Glomerular visceral epithelial cell (primary cell): ENCODE data around the gene FOS.

Source experiments
- DNase-seq: peaks from one replicate; pipeline ENCODE4 v3.0.0-alpha.2; 2016; ENCODE audit errors: extremely low spot score

The FOS gene

DNA sequence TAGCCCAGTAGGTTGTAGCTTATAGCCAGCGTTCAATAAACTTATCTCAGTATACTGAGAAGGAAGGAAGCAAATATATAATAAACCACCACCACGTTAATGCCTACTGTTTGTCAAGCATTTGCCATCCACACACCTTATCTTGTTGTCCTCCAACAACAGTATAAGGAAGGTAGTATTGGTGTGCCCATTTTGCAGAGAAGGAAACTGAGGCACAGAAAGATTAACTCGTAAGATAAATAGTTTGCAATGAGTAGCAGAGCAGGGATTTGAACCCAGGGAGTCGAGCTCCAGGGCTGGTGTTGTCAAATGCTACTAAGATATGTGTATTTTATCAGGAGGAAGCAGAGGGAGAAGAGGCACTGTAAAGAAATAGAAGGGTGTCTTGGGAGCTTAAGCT lies 27.8 kb upstream of the FOS start:
- no peak for DNase-seq

DNA sequence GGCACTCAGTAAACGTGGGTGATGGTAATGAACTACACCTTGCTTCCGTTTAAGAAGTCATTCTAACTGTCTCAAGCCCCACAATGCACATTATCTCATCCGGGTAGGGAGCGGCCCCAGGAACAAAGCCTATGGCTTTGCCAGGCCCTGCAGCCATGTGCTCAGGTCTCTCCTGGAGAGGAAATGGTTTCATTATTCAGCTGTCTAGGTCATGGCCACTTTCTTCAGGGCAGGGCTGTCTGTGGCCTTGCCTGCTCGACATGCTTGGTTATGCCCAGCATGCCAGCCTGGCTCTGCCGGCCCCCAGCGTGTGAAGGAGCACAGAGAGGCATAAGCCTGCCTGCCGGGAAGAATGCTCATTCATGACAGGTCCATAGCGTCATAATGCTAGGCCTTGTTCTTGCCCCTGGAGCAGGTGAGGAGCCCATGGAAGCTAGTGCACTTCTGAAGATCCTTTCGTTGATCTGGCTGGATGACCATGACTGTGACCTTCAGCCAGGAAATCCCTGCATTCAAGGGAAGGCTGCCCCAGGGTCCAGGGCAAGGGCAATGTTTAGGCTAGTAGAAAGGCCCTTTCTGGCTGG lies 26.3 kb upstream of the FOS start:
- DNase-seq = no peak

DNA sequence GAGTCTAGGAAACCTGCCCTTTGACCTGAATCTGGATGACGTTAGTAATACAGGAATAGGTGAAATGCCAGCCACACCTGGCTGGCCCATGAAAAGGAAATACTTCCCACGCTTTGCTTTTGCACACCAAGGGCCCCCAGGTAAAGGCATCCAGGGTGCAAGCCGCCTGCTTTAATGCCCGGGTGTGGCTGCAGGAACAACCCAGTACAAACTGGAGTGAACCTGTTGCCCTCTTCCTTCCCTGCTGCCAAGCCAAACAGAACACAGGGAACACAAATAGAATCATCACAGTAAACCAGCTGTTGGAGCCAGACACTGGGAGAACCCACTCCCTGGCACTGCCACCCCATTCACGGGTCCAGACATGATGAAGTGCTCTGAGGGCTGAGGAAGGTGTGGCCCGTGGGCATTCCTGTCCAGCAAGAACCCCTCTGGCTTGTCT lies 24.2 kb upstream of the FOS start:
- no peak for DNase-seq

DNA sequence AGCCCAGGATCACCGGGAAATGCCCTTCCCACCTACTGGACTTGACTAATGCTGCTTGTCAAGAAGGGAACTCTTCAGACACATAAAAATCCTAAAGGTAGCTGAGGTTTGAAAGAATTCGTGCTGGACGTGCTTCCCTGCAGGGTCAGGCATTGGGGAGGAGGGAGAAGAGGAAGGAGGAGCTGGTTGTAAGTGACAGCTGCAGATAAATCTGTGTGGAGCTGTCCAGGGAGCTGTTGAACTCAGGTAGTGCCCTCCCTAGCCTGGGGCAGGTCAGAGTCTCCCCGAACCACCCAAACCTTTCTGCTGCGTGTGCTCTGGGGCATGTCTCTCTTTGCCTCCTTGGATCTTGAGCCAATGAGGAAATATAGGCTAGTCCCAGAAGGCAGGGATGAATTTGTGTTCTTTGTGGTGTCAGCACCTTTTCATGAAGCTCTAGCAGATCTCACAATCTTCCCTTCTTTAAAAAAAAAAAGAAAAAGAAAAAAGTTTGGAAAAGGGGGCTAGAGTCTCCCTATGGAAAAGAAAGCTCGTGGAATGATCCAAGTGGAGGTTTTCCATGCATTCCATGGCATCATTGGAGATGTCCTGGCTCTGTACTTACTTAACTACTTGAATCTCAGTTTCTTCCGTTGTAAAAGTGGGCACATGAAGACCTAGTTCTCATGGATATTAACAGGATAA lies 23.6 kb upstream of the FOS start:
- DNase-seq = no peak

GRCh38 chr14:75258079-75258802 lies 20.4 kb upstream of the FOS start:
- DNase-seq = no peak

GRCh38 chr14:75258803-75259509 lies 19.7 kb upstream of the FOS start:
- DNase-seq = peak; percentile 100

DNA sequence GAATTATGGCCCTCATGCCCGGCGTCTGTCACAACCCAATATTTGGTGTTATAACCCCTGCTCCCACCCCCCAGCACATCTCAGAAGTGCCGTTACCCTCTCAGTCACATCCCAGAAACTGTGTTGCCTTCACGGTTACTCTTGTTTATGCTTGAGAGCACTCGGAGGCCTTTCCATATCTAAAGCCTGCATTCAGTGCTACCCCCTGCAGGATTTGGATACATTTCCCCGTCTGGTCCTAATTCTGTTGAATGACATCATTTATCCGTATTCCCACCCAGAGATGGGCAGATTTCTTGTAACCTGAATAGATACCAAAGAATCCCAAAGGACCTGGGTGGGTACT lies 19.1 kb upstream of the FOS start:
- DNase-seq = no peak

GRCh38 chr14:75260025-75260763 lies 18.4 kb upstream of the FOS start:
- no peak for DNase-seq

DNA sequence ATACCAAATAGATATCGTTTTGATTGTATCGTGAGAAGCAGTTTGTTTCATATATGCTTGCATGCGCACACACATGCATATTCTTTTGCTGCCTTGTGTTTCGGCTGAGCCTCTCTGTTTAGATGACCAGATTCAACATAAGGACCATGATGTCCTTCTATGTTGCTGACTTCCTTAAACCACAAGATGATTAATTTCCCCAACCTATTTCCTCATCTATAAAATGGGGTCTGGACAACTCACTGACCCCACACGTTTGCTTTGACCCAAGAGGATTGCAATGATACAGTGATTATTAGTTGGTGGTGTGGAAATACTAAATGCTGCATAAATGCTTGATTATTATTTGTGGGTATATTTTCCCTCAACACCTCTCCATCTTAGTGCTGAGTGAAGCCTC lies 16.8 kb upstream of the FOS start:
- DNase-seq = no peak

DNA sequence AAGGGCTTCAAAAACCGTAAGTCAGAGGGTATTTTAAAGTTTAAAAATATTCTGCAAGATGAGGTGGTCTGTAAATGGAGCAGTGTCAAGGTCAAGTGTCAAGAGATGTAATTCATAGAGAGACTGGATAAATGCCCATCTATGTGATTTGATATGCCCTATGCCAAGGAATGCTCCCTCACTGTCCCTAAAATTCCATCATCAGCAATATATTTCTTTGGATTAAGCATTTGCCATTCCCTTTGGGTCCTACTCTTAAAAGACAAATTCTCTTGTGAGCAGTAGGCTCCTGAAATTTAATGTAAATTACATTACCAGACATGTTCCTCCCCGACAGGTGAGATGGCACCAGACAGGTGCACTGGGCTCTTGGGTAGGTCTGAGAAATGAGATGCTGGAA lies 16.0 kb upstream of the FOS start:
- no peak for DNase-seq

DNA sequence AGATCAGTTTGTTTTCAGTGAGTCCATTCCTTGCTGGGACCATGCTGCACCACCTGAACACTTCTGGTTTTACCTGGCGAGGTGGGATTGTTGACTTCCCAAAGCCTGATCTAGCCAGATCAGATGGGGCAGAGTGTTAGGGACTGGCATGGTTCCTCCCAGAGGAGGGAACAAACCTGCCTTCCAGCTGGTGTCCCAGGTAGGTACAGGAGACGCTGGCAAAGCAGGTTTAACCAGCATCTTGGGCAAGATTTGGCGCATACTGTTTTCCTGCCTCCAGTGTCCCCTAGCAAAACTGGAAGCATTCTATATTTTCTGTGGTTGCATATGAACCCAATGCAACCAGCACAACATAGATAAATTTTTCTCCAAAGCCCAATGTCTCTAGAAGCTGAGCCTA lies 14.6 kb upstream of the FOS start:
- no peak for DNase-seq

- no peak for DNase-seq
Measured at GRCh38 chr14:75267141-75267721, 11.4 kb upstream of the FOS start.

DNA sequence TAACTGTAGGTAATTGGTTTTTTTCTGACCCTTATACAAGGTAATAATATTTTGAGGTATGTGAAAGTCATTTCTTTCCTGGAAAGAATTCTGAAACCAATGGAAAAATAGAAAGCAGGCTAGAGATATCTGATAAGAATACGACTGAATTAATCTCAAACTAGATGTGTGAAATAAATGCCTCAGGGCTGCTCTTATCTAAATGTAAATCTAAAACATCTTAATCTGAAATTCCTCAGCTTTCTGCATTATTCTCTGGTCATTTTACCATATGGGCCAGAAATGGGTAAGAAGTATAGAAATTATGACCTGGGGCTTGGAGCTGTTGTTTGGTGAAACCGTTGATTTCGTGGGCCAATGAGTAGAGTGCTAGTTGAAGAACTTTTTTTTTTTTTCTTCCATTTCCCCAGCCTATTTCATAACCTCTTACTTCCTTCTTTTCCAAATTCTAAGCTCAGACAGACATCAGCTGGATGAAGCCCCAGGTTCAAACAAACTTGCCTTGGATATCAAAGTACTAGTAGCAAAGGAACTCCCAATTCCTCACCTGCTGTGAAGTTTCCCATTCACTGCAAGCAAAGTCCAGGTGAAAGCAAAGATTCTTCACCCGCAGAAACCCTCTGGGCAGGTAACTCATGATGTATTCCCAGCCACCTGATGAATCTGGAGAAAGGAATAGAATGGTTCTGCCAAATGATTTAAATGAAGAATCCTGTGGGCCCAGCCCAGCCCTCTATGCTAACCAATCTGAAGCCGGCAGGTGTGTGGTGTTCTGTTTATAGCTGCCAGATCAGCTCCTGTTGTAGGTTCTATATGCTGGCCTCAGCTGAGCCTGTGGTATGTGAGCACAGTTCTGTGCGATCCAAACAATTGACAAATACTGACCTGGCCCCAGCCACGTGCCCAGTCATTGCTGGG lies 9.7 kb upstream of the FOS start:
- no peak for DNase-seq

DNA sequence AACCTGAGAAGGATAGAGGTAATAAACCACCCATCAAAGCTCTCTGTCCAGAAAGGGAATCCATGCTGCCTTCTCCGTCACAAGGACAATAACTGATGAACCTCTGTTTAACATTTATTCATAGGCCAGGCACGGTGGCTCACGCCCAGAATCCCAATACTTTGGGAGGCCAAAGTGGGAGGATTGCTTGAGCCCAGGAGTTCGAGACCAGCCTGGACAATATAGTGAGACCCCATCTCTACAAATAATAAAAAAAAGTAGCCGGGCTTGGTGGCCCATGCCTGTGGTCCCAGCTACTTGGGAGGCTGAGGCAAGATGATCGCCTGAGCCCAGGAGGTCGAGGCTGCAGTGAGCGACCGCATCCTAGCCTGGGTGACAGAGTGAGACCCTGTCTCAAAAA lies 7.1 kb upstream of the FOS start:
- no peak for DNase-seq

- DNase-seq = no peak
Measured at GRCh38 chr14:75273272-75274049, 5.2 kb upstream of the FOS start.

DNA sequence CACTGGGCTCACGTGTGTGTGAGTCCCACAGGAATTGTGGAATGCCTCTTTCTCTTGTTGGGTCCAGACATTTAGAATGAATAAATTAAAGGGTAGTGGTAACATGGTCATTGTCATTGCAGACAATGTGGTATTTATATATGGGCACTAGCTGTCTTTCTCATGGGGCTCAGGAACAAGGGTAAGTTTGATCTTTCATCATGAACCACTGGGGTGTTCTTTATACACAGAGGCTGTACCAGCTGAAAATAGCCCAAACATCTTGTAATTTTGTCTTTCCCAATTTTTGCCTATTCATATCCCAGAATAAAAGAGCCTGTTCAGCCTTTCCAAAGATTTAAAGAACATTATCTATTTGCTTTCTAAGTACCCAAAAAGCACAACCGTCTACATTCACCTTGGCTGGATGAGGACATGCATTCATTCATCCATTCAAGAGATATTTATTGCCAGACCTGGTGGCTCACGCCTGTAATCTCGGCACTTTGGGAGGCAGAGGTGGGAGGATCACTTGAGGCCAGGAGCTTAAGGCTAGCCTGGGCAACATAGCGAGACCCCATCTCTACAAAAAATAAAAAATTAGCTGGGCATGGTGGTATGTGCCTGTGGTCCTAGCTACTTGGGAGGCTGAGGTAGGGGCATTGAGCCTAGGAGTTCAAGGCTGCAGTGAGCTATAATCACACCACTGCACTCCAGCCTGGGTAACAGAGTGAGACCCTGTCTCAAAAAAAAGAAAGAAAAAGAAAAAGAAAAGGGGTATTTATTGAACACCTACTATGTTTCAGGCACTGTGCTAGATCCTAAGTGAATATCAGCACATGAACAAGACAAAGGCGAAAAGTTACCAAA lies 4.4 kb upstream of the FOS start:
- no peak for DNase-seq

GRCh38 chr14:75274899-75275569 lies 3.6 kb upstream of the FOS start:
- DNase-seq = no peak

- DNase-seq = no peak
Measured at GRCh38 chr14:75275598-75275997, 3.0 kb upstream of the FOS start.
